K562 (cell line): ENCODE results near the gene GALK2. TPM values are rescaled to one million over a fixed set of nuclear protein-coding genes. Genes with fewer than 3 reads are reported as not detected.
A peak's percentile ranks its signal among the peaks of the same experiment; 100 is the strongest.

Source experiments
- CBX3 ChIP-seq, 2 experiments: IDR thresholded peaks; 1 replicate in 1 of 2; 2 replicates in 1 of 2; pipeline ENCODE4 v1.6.1; 2012; ENCODE audit warnings: inconsistent platforms in 2 of 2, low read length in 2 of 2, borderline replicate concordance in 1 of 2, control low read depth in 1 of 2
- CGGBP1 ChIP-seq: fragments of 250-450 bp; sonication (Bioruptor Pico); IDR thresholded peaks from 2 replicates; pipeline ENCODE4 v1.9.0; 2021; ENCODE audit warnings: mild to moderate bottlenecking
- E2F3 ChIP-seq: fragments of 250-450 bp; sonication (Bioruptor Pico); IDR thresholded peaks from 2 replicates; pipeline ENCODE4 v1.4.0; 2020; ENCODE audit warnings: mild to moderate bottlenecking
- KLF1 ChIP-seq: fragments of 450-650 bp; IDR thresholded peaks from 2 replicates; pipeline ENCODE4 v1.6.1; 2016; ENCODE audit warnings: missing genetic modification characterization, missing compliant biosample characterization
- NFE2 ChIP-seq: IDR thresholded peaks from 2 replicates; pipeline ENCODE4 v1.6.1; 2014; ENCODE audit warnings: antibody characterized with exemption, low read depth
- NR0B1 ChIP-seq: fragments of 450-650 bp; IDR thresholded peaks from one replicate; pipeline ENCODE4 v1.6.1; 2018; ENCODE audit warnings: mild to moderate bottlenecking, moderate library complexity; ENCODE audit not compliant: partially characterized antibody
- RAD51 ChIP-seq: fragments of 450-650 bp; IDR thresholded peaks from 2 replicates; pipeline ENCODE4 v1.7.1; 2016; ENCODE audit warnings: low read depth, mild to moderate bottlenecking, borderline replicate concordance
- SMC3 ChIP-seq: conservative IDR thresholded peaks from 2 replicates; pipeline ENCODE4 v1.6.1; 2011; ENCODE audit warnings: low read depth, low read length, improper control_type of control experiment; ENCODE audit not compliant: insufficient read depth
- SRF ChIP-seq, 2 experiments: fragments of 250-450, 450-650 bp in 1 of 2; sonication (Bioruptor Pico) in 1 of 2; sonication (generic) in 1 of 2; formaldehyde crosslinking; IDR thresholded peaks; 2 replicates each; pipeline versions ENCODE4 v1.5.0 to v1.5.1; 2020 to 2022; ENCODE audit warnings: mild to moderate bottlenecking in 1 of 2, missing genetic modification reagents in 1 of 2
- TSHZ1 ChIP-seq: fragments of 250-450 bp; sonication (Bioruptor Pico); IDR thresholded peaks from 2 replicates; pipeline ENCODE4 v1.4.0; 2020; ENCODE audit warnings: mild to moderate bottlenecking, moderate library complexity
- ZC3H11A ChIP-seq: IDR thresholded peaks from 2 replicates; pipeline ENCODE4 v1.6.1; 2012; ENCODE audit warnings: low read depth, low read length, improper control_type of control experiment
- polyA plus RNA-seq, 8 experiments: library from polyadenylated mRNA; depleted of rRNA in 4 of 8; stranded (reverse) in 5 of 8; unstranded in 3 of 8; fragments of >200 nt; fragmentation: Nextera tagmentation in 2 of 8; fragmentation: Illumina TruSeq in 1 of 8; extraction: Ambion mirVana in 2 of 8; extraction: Trizol in 1 of 8; gene quantifications; 2 replicates each; pipeline versions ENCODE4 v1.2.1 to v1.2.3, GENCODE V29; 2011 to 2014; ENCODE audit warnings: inconsistent platforms in 1 of 8, missing spikeins in 1 of 8
- total RNA-seq, 7 experiments: library from RNA; depleted of rRNA in 6 of 7; stranded (reverse); fragments of >200 nt in 6 of 7; fragmentation: Illumina TruSeq in 2 of 7; extraction: Trizol in 2 of 7; gene quantifications; 2 replicates each; pipeline versions ENCODE4 v1.2.1 to v1.2.3, GENCODE V29; 2011 to 2021; ENCODE audit warnings: low replicate concordance in 1 of 7
- TF ChIP-seq, protein P1 (sequence below): fragments of 450-650 bp; IDR thresholded peaks from 2 replicates; pipeline ENCODE4 v1.6.1; 2016; ENCODE audit warnings: mild to moderate bottlenecking, moderate library complexity

GALK2 gene
- total and polyA plus RNA-seq, 9 of the 15 experiments (the other 6 are each of a cell fraction or from before 2014, with no cell fraction given), result 32.8 to 82.0 (median 54.4) TPM

- TF ChIP-seq NR0B1 (no peak), SMC3 (no peak), CGGBP1 (CRISPR knock-in tag) (no peak), TSHZ1 (CRISPR knock-in tag) (no peak), KLF1 (tag) (no peak), RAD51 (no peak), E2F3 (CRISPR knock-in tag) (no peak), SRF (CRISPR knock-in tag; IDR thresholded peaks at IDR 0.05) (no peak), NFE2 (peak; percentile 80), ZC3H11A (no peak), CBX3 (IDR thresholded peaks at IDR 0.05; ENCODE audit: borderline replicate concordance in 1 of 2, low read length in 2 of 2) (no peak)
- TF ChIP-seq, protein P1, sequence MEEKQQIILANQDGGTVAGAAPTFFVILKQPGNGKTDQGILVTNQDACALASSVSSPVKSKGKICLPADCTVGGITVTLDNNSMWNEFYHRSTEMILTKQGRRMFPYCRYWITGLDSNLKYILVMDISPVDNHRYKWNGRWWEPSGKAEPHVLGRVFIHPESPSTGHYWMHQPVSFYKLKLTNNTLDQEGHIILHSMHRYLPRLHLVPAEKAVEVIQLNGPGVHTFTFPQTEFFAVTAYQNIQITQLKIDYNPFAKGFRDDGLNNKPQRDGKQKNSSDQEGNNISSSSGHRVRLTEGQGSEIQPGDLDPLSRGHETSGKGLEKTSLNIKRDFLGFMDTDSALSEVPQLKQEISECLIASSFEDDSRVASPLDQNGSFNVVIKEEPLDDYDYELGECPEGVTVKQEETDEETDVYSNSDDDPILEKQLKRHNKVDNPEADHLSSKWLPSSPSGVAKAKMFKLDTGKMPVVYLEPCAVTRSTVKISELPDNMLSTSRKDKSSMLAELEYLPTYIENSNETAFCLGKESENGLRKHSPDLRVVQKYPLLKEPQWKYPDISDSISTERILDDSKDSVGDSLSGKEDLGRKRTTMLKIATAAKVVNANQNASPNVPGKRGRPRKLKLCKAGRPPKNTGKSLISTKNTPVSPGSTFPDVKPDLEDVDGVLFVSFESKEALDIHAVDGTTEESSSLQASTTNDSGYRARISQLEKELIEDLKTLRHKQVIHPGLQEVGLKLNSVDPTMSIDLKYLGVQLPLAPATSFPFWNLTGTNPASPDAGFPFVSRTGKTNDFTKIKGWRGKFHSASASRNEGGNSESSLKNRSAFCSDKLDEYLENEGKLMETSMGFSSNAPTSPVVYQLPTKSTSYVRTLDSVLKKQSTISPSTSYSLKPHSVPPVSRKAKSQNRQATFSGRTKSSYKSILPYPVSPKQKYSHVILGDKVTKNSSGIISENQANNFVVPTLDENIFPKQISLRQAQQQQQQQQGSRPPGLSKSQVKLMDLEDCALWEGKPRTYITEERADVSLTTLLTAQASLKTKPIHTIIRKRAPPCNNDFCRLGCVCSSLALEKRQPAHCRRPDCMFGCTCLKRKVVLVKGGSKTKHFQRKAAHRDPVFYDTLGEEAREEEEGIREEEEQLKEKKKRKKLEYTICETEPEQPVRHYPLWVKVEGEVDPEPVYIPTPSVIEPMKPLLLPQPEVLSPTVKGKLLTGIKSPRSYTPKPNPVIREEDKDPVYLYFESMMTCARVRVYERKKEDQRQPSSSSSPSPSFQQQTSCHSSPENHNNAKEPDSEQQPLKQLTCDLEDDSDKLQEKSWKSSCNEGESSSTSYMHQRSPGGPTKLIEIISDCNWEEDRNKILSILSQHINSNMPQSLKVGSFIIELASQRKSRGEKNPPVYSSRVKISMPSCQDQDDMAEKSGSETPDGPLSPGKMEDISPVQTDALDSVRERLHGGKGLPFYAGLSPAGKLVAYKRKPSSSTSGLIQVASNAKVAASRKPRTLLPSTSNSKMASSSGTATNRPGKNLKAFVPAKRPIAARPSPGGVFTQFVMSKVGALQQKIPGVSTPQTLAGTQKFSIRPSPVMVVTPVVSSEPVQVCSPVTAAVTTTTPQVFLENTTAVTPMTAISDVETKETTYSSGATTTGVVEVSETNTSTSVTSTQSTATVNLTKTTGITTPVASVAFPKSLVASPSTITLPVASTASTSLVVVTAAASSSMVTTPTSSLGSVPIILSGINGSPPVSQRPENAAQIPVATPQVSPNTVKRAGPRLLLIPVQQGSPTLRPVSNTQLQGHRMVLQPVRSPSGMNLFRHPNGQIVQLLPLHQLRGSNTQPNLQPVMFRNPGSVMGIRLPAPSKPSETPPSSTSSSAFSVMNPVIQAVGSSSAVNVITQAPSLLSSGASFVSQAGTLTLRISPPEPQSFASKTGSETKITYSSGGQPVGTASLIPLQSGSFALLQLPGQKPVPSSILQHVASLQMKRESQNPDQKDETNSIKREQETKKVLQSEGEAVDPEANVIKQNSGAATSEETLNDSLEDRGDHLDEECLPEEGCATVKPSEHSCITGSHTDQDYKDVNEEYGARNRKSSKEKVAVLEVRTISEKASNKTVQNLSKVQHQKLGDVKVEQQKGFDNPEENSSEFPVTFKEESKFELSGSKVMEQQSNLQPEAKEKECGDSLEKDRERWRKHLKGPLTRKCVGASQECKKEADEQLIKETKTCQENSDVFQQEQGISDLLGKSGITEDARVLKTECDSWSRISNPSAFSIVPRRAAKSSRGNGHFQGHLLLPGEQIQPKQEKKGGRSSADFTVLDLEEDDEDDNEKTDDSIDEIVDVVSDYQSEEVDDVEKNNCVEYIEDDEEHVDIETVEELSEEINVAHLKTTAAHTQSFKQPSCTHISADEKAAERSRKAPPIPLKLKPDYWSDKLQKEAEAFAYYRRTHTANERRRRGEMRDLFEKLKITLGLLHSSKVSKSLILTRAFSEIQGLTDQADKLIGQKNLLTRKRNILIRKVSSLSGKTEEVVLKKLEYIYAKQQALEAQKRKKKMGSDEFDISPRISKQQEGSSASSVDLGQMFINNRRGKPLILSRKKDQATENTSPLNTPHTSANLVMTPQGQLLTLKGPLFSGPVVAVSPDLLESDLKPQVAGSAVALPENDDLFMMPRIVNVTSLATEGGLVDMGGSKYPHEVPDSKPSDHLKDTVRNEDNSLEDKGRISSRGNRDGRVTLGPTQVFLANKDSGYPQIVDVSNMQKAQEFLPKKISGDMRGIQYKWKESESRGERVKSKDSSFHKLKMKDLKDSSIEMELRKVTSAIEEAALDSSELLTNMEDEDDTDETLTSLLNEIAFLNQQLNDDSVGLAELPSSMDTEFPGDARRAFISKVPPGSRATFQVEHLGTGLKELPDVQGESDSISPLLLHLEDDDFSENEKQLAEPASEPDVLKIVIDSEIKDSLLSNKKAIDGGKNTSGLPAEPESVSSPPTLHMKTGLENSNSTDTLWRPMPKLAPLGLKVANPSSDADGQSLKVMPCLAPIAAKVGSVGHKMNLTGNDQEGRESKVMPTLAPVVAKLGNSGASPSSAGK, result no peak
These were observed 72.8 kb downstream of the GALK2 start (continued) for GRCh38 chr15:49242820-49243219.
